Measurements from ENCODE around the gene C6orf62.

DNA sequence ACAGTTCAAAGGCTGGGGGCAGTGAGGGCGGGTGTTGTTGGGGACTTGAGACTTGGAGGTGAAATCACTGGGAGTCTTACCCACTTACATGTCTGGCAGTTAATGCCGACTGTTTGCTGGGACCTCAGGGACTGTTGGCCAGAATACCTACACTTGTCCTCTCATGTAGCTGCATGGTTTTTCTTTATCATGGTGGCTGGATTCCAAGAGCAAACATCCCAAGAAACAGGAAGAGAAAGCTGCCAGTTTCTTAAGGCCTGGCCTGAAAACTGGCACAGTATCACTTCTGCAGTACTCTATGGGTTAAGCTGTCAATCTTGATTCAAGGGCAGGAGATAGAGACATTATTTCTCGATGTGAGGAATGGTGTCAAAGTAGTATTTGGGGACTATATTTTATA is 19.8 kb upstream of the C6orf62 start:
- TF ChIP-seq, protein P1, sequence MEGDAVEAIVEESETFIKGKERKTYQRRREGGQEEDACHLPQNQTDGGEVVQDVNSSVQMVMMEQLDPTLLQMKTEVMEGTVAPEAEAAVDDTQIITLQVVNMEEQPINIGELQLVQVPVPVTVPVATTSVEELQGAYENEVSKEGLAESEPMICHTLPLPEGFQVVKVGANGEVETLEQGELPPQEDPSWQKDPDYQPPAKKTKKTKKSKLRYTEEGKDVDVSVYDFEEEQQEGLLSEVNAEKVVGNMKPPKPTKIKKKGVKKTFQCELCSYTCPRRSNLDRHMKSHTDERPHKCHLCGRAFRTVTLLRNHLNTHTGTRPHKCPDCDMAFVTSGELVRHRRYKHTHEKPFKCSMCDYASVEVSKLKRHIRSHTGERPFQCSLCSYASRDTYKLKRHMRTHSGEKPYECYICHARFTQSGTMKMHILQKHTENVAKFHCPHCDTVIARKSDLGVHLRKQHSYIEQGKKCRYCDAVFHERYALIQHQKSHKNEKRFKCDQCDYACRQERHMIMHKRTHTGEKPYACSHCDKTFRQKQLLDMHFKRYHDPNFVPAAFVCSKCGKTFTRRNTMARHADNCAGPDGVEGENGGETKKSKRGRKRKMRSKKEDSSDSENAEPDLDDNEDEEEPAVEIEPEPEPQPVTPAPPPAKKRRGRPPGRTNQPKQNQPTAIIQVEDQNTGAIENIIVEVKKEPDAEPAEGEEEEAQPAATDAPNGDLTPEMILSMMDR (IDR thresholded peaks at IDR 0.05; ENCODE audit: low read depth, low read length, missing input control): no peak
- TF ChIP-seq MAX (IDR thresholded peaks at IDR 0.05): no peak
- no peak for TF ChIP-seq FOXA1 (IDR thresholded peaks at IDR 0.05)
- TF ChIP-seq GABPA (IDR thresholded peaks at IDR 0.05 in 1 of 2, conservative IDR thresholded peaks at IDR 0.05 in 1 of 2): no peak
- no peak for TF ChIP-seq TAF1 (conservative IDR thresholded peaks at IDR 0.05)
- TF ChIP-seq SP1 (IDR thresholded peaks at IDR 0.05): no peak

Measured in liver (tissue), 3 donors.